CD4-positive, alpha-beta T cell (primary cell): ENCODE measurements around the gene ITPRID2. TPM values are rescaled to one million over a fixed set of nuclear protein-coding genes. Genes with fewer than 3 reads are reported as not detected.
A peak's percentile ranks its signal among the peaks of the same experiment; 100 is the strongest.

Experiments used
- ATAC-seq: fragments of 200-7000 bp; cut with Tn5 transposase; one replicate; pipeline ENCODE4 v1.10.0; 2022; ENCODE audit warnings: mild to moderate bottlenecking; ENCODE audit not compliant: poor library complexity
- CTCF ChIA-PET: fragments of 350-600 bp; sonication (Branson Sonifier 250); formaldehyde crosslinking; loops from one replicate; lab custom pipeline; 2021; ENCODE audit warnings: antibody characterized with exemption, inconsistent platforms; lab: Charles Lee
- POLR2A ChIA-PET: fragments of 350-600 bp; sonication (Branson Sonifier 250); formaldehyde crosslinking; loops from one replicate; lab custom pipeline; 2021; ENCODE audit warnings: antibody characterized with exemption, inconsistent platforms; lab: Charles Lee
- DNase-seq, 14 experiments: peaks; one replicate each; pipeline ENCODE4 v3.0.0-alpha.2; 2013 to 2020; ENCODE audit warnings: mixed read lengths in 2 of 14
- H3K27ac ChIP-seq, 2 donors: one replicate each; pipeline versions ENCODE4 v1.5.1 to v1.7.0; 2013; ENCODE audit warnings: low read length in 2 of 2, low read depth in 1 of 2, mild to moderate bottlenecking in 1 of 2
- H3K27me3 ChIP-seq, 2 experiments: 1 replicate in 1 of 2; 2 replicates in 1 of 2; pipeline versions ENCODE4 v1.6.1 to v1.7.0; 2013; ENCODE audit warnings: low read length in 2 of 2, control low read depth in 1 of 2, mild to moderate bottlenecking in 1 of 2, moderate library complexity in 1 of 2; ENCODE audit not compliant: insufficient read depth in 2 of 2, control insufficient read depth in 1 of 2
- H3K36me3 ChIP-seq: one replicate; pipeline ENCODE4 v1.6.1; 2013; ENCODE audit warnings: low read length, control low read depth; ENCODE audit not compliant: insufficient read depth
- H3K4me1 ChIP-seq: one replicate; pipeline ENCODE4 v1.6.1; 2013; ENCODE audit warnings: low read length, control low read depth; ENCODE audit not compliant: insufficient read depth
- H3K4me3 ChIP-seq: one replicate; pipeline ENCODE4 v1.5.1; 2013; ENCODE audit warnings: mild to moderate bottlenecking, low read length, moderate library complexity
- H3K9me3 ChIP-seq, 2 experiments: 1 replicate in 1 of 2; 2 replicates in 1 of 2; pipeline versions ENCODE4 v1.6.1 to v1.7.0; 2013; ENCODE audit warnings: low read length in 2 of 2, mild to moderate bottlenecking in 2 of 2, control low read depth in 1 of 2, moderate library complexity in 1 of 2; ENCODE audit not compliant: control insufficient read depth in 1 of 2, insufficient read depth in 1 of 2
- H3K27ac Mint-ChIP-seq: one replicate; pipeline ENCODE4 v1.8.0; 2020; ENCODE audit warnings: mixed read lengths
- H3K27me3 Mint-ChIP-seq: one replicate; pipeline ENCODE4 v1.8.0; 2021; ENCODE audit warnings: mixed read lengths
- H3K36me3 Mint-ChIP-seq: one replicate; pipeline ENCODE4 v1.8.0; 2021; ENCODE audit warnings: low read depth, mixed read lengths
- H3K4me1 Mint-ChIP-seq: one replicate; pipeline ENCODE4 v1.8.0; 2021; ENCODE audit warnings: low read depth, mixed read lengths
- H3K4me3 Mint-ChIP-seq: one replicate; pipeline ENCODE4 v1.8.0; 2020; ENCODE audit warnings: mild to moderate bottlenecking, mixed read lengths
- H3K9me3 Mint-ChIP-seq: one replicate; pipeline ENCODE4 v1.8.0; 2020; ENCODE audit warnings: mixed read lengths
- CTCF ChIP-seq: fragments of 200-600 bp; IDR thresholded peaks from one replicate; pipeline ENCODE4 v1.8.0; 2022; ENCODE audit warnings: antibody characterized with exemption, mild to moderate bottlenecking
- intact Hi-C, 2 experiments: fragments of 100-400 bp; cut with DNase I in 1 of 2; cut with micrococcal nuclease in 1 of 2; formaldehyde crosslinking; loops; one replicate each; pipeline versions ENCODE4 v1.15.1 to v1.9.0; 2023 to 2025; cut with DNase I, micrococcal nuclease
- total RNA-seq, 174 experiments: library from RNA in 2 of 174; stranded (reverse) in 2 of 174; gene quantifications; one replicate each; pipeline ENCODE4 v1.2.3 and lab custom pipeline; 2021 to 2026

The ITPRID2 gene
- total RNA-seq, 2 experiments from 2014 or later: 75.8 to 79.7 TPM

- Histone ChIP-seq H3K36me3 (no peaks in the 10 kb centered on the region), H3K4me1 (no peaks in the 10 kb centered on the region), H3K27me3 (no peaks in the 10 kb centered on the region), H3K27ac (no peak overlapping the region), H3K4me3 (no peak overlapping the region), H3K9me3 (no peaks in the 10 kb centered on the region)
- CTCF ChIA-PET: no interaction called here
- no peaks in the 10 kb centered on the region for H3K27me3 Mint-ChIP-seq
- DNase-seq: no peak
- no peaks in the 10 kb centered on the region for H3K9me3 Mint-ChIP-seq
- no peaks in the 10 kb centered on the region for H3K36me3 Mint-ChIP-seq
- H3K27ac Mint-ChIP-seq: no peak overlapping the region
- no peak for TF ChIP-seq CTCF
- ATAC-seq: no peak
- intact Hi-C loops: no loop called here
- H3K4me3 Mint-ChIP-seq: no peak overlapping the region
- H3K4me1 Mint-ChIP-seq: no peaks in the 10 kb centered on the region
- POLR2A ChIA-PET: no interaction called here
Observed at GRCh38 chr2:181862583-181863281, 28.8 kb upstream of the ITPRID2 start.

DNA sequence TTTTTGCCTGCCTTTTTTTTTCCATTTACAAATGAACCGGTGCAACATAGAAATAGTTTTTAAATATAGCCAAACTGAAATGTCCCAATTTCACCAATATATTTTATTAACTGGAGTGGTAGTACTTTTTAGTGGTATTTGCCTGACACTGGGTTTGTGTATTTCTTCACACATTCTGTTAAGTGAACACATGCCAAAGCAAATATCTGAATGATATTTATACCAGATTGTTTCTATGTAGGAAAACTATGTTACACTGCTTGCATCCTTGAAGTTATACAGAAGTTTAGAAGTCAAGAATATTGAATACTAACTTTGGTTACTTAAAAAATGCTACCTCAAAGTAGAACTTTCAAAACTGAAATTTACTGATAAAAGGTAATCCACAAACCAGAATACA is 19.4 kb upstream of the ITPRID2 start:
- ATAC-seq: no peak
- Histone ChIP-seq H3K27ac (no peak overlapping the region), H3K36me3 (no peaks in the 10 kb centered on the region), H3K9me3 (no peaks in the 10 kb centered on the region), H3K27me3 (no peaks in the 10 kb centered on the region), H3K4me3 (no peak overlapping the region), H3K4me1 (no peaks in the 10 kb centered on the region)
- ChIA-PET CTCF (no interaction called here), POLR2A (no interaction called here)
- TF ChIP-seq CTCF: no peak
- Mint-ChIP-seq H3K27me3 (no peaks in the 10 kb centered on the region), H3K4me1 (no peaks in the 10 kb centered on the region), H3K4me3 (no peak overlapping the region), H3K36me3 (no peaks in the 10 kb centered on the region), H3K27ac (no peak overlapping the region), H3K9me3 (no peaks in the 10 kb centered on the region)
- intact Hi-C loops: no loop called here
- DNase-seq: no peak

- intact Hi-C loops: no loop called here
- peaks cover 0 to 8% of the 10 kb centered on the region in 2 experiments for H3K27me3 ChIP-seq
- TF ChIP-seq CTCF: no peak
- Mint-ChIP-seq H3K4me3 (no peak overlapping the region), H3K4me1 (no peaks in the 10 kb centered on the region), H3K36me3 (no peaks in the 10 kb centered on the region), H3K27ac (no peak overlapping the region), H3K9me3 (no peaks in the 10 kb centered on the region), H3K27me3 (no peaks in the 10 kb centered on the region)
- ChIA-PET POLR2A (no interaction called here), CTCF (no interaction called here)
- DNase-seq (peak in 2 of 14 experiments; percentile 14 to 43), ATAC-seq (no peak)
- no peaks in the 10 kb centered on the region for H3K9me3 ChIP-seq
- H3K4me1 ChIP-seq: no peaks in the 10 kb centered on the region
- H3K4me3 ChIP-seq: no peak overlapping the region
- H3K36me3 ChIP-seq: no peaks in the 10 kb centered on the region
- H3K27ac ChIP-seq: no peak overlapping the region
Observed at GRCh38 chr2:181876614-181877063, 14.9 kb upstream of the ITPRID2 start.
